HG03571 (cell line): ENCODE results near the gene TRMT10B.
"Not testable (repeated sequence)": the region's sequence is repeated elsewhere in the genome, so short reads cannot be mapped to it uniquely, and the experiment has no call there.

Experiments used
- ATAC-seq: cut with Tn5 transposase; IDR thresholded peaks from one replicate; pipeline ENCODE4 v1.9.1; 2021; ENCODE audit not compliant: unreplicated experiment

The TRMT10B gene

DNA sequence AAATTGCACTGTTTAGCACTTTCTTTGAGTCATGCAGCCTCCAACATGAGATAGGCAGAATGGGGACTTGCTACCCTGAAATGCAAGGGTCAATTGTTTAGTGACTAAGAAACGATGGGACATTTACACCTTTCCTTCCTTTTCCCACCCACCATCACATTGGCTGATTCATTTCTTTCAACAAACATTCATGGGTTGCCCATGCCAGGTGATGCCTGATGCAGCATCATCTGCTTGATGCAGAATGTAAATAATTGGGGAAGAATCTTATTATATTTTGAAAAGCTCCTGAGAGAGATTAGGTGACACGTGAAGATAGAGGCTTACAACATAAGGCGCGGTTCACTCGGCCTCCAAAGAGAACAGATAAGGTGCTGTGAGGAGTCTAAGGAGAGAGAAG, 4.5 kb upstream of the TRMT10B start:
- no peak for ATAC-seq

DNA sequence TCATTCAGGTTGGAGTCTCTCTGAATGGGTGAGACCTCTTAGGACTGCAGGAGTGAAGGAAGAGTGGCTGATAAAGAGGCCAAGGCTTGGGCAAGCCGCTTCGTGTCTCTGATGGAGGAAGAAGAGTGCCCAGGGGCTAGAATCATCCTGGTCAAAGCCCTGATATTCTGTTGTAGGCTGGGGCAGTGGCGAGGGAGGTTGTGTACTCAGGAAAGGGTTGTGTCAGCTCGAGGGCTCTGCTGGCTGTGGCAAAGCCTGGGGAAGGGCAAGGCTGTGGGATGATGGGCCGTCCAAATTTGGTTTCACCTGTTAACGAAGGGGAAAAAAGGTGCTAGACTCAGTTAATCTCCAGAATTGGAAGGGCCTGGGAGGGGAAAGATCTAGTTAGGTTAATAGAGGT, 2.4 kb upstream of the TRMT10B start:
- no peak for ATAC-seq

DNA sequence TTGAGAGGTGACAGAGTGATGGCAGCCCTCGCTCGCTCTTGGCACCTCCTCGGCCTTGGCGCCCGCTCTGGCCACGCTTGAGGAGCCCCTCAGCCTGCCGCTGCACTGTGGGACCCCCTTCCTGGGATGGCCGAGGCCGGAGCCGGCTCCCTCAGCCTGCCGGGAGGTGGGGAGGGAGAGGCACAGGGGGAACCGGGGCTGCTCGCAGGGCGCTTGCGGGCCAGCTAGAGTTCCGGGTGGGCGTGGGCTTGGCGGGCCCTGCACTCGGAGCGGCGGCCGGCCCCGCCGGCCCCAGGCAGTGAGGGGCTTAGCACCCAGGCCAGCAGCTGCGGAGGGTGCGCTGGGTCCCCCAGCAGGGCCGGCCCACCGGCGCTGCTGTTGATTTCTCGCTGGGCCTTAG, 1.9 kb upstream of the TRMT10B start:
- ATAC-seq = not testable (repeated sequence)

DNA sequence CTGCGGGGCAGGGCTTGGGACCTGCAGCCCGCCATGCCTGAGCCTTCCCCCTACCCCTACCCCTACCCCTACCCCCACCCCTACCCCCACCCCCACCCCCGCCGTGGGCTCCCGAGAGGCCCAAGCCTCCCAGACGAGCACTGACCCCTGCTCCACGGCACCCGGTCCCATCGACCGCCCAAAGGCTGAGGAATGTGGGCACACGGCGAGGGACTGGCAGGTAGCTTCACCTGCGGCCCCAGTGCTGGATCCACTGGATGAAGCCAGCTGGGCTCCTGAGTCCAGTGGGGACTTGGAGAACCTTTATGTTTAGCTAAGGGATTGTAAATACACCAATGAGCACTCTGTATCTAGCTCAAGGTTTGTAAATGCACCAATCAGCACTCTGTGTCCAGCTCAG, 1.5 kb upstream of the TRMT10B start:
- not testable (repeated sequence) for ATAC-seq

DNA sequence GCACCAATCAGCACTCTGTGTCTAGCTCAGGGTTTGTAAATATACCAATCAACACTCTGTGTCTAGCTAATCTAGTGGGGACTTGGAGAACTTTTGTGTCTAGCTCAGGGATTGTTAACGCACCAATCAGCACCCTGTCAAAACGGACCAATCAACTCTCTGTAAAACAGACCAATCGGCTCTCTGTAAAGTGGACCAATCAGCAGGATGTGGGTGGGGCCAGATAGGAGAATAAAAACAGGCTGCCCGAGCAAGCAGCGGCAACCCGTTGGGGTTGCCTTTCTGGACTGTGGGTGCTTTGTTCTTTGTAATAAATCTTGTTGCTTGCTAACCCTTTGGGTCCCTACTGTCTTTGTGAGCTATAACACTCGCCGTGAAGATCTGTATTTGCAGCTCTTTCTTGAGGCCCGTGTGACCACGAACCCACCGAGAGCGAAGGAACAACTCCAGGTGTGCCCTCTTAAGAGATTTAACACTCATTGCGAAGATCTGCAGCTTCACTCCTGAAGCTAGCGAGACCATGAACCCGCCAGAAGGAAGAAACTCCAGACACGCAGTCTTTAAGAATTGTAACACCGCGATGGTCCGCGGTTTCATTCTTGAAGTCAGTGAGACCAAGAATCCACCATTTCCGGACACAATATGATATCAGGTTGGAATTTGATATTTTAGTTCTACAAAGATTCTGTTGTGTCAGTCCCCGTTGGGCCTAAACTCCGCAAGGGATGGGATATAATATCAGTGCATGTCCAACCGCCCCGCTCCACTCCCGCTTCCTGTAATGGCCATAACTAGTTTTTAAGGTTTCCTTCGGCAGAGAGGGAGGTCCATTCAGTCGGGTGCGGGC, 740 bp upstream of the TRMT10B start:
- ATAC-seq = no peak

DNA sequence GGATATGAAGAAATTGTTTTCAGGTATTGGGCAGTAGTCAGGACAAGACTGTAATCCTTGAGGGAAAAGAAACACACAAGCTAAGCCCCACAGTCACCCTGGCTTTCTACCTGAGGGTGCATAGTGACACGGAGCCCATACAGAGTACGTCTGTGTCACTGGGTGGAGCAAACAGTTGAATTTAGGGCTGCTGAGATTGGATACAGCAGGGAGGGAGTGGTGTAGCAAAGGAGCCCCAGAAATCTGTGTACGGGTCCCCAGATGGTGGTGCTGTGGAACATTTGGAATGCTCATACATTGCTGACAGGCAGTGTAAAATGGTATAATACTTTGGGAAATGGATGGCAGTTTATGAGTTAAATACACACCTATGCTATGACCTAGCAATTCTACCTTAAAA, 5.1 kb downstream of the TRMT10B start:
- ATAC-seq = no peak

DNA sequence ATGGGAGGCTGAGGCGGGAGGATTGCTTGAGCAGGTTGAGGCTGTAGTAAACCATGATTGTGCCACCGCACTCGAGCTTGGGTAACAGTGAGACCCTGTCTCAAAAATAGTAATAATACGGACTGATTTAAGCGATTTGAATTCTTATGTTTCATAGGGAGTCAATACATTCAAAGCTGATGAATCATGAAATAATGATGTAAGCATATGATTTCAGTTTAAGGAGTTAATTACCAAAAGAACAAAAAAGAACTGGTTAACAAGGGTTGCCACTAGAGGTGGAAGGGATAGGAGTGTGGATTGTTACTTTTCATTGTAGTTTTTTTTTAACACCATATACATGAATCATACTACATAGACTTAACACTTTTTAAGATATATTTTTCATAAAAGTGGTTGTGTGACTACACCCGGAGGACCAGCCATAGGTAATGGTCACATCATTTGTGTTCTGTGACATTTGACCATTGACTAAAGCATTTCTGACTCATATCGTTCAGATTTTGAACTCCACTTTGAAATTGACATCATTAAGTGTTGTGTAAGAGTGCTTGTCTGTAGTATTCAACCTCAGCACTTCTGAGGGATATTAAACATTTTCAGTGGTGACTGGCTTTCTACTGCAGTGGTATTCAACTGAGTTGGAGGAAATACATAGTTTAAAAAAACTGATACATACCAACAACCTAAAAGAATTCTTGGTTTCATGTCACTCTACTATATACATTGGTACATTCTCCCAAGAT, 7.0 kb downstream of the TRMT10B start:
- no peak for ATAC-seq

DNA sequence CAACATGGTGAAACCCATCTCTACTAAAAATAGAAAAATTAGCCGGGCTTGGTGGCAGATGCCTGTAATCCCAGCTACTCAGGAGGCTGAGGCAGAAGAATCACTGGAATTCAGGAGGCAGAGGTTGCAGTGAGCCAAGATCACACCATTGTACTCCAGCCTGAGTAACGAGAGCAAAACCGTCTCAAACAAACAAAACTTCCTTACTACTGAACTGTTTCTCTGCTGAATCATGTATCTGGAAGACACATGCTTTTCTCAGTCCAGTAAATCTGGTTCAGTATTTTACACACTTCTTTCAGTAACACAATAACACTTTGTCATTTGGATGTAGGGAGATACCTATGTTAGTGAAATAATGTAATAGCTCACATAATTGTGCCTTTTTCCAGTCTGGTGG, 7.9 kb downstream of the TRMT10B start:
- no peak for ATAC-seq

DNA sequence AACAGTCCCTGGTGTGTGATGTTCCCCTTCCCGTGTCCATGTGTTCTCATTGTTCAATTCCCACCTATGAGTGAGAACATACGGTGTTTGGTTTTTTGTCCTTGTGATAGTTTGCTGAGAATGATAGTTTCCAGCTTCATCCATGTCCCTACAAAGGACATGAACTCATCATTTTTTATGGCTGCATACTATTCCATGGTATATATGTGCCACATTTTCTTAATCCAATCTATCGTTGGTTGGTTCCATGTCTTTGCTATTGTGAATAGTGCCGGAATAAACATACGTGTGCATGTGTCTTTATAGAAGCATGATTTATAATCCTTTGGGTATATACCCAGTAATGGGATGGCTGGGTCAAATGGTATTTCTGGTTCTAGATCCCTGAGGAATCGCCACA, 11.7 kb downstream of the TRMT10B start:
- not testable (repeated sequence) for ATAC-seq

DNA sequence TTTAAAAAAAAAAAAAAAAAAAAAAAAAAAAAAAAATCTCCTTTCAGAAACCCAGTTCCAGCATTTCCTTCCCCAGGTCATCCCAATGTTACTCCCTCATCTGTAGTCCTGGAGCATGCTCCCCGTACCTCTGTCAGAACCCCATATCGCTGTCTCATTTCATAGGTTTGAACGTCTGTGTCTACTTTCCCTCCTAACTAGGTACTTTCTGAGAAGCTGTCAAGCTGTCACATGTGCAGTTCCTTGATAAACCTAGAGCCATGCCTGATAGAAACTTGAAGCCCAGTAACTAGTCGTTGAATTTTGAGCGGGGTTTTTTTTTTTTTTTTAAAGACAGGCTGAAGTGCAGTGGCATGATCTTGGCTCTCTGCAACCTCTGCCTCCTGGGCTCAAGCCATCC, 15.7 kb downstream of the TRMT10B start:
- no peak for ATAC-seq

DNA sequence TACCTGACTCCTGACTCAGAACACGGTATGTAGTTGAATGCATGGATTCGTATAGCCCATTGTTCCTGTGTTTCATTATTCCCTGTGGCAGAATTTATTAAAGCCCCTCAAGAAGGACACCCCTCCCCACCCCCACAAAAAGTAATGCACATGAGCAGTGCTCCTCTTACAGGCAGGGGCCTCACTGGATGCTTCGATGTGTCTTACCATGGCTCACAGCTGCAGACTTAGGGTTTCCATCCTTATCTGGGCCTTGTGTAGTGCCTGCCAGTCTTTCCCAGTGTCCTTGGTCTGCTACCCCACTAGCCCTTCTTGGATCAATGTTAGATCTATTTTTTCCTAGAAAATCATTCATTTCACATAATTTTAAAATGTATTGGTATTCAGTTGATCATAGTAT, 16.4 kb downstream of the TRMT10B start:
- ATAC-seq = no peak

DNA sequence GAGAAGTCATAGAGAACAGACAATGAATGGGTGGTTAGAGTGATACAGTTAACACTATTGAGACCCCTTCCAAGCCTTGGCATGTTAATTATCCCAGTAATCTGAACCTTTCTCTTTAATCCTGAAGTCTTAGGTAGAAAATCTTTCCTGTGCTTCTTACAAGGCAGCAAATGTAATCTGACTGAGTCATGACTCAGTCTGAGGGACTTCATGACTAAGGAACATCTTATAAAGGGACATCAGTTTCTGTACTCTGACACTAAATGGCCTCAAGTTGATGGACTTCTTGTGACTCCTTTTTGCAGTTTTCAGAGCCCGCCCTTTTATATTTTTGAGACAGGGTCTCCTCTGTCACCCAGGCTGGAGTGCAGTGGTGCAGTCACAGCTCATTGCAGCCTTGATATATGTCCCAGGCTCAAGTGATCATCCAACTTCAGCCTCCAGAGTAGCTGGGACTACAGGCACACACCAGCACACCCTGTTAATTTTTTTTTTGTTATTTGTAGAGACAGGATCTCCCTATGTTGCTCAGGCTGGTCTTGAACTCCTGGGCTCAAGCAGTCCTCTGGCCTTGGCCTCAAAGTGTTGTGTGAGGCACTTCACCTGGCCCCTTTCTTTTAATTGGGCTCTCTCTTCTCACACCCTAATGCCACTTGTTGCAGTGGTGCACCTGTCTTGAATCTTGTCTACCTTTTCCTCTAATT, 21.8 kb downstream of the TRMT10B start:
- no peak for ATAC-seq

DNA sequence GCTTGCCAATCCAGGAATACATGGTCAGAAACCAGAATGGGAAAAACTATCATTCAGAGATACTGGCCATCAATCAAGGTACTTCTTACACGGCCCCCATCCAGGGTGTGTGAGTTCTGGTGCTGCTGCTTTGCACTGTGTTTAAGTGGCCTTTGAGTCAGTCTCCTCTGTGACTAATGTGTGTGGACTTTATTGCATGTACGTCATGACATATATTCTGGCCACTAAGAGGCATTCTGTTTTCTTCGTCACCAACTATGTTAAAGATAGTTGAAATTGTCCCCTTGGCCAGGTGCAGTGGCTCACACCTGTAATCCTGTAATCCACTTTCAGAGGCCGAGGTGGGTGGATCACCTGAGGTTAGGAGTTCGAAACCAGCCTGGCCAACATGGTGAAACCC, 22.7 kb downstream of the TRMT10B start:
- no peak for ATAC-seq

DNA sequence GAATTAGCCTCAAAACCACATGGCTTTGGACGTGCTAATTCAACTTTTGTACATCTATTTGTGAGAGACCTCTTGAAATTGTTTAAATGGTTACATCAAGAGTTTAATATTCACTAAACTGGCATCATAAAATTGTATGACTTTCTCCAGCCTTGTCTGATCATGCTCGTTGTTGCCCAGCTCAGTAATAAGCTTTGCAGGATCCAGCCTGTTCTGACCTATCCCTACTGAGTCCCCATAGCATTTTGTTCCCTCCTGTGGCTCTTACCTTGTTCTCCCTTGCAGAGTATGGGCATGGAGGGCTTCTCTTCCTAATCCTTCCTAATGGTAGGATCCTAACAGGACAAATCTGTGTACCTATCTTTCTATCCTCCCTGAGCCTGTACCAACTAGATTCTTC, 24.9 kb downstream of the TRMT10B start:
- ATAC-seq = no peak

DNA sequence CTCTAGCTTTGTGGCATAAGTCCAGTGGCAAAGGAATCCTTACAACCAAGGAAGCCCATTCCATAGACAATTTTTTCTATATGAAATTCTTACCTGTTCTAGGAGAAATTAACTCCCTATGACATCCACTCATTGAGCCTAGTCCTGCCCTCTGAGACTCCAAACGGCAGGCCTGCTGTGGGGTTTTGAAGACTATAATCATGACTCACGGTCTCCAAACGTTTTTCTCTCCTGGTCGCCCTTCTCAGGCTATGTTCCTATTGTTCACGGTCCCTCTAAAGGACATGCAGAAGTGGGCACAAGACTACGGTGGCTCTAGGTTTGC, 30.6 kb downstream of the TRMT10B start:
- ATAC-seq = no peak

DNA sequence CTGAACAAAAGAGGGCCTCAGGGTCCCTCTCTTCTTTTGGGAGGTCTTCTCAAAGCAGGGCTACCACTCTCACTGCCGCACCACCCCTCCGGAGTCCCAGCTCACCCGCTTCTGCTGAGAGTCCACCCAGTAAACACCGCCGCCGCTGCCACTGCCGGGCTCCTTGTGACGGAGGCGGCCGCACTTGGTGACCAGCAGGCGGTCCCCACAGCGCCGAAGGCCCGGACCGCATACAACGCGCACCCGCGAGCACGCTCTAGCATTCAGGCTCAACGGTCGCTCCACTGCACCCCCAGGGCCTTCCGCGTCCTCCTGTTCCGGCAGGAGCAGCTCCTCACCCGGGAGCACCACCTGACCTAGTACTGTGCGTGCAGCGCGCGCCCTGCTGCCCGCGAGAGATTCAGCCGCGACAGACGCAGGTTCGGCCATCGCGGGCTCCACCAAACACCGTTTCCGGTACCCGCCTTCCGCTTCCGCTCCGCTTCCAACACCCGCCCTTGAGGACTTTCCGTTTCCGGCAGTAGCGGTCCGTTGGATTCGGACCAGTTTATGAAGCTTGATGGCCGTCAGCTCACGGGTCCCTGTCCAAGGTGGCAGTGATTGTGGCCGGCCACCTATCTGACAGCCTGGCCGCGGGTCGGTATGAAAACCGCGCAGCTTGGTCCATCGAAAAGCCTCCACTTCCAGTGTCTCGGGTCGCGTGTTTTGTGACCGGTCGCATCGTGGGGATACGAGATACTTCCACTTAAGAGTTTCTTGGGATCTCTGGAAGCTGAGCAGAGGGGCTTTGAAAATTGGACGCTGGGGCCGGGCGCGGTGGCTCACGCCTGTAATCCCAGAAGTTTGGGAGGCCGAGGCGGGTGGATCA, 31.2 kb downstream of the TRMT10B start, which contains the start of gene EXOSC3:
EXOSC3 (minus strand) TSS at position 449 of the 868 bp plus-strand sequence; CDS start at position 429, 20 bp downstream.
- peak; percentile 89 for ATAC-seq

DNA sequence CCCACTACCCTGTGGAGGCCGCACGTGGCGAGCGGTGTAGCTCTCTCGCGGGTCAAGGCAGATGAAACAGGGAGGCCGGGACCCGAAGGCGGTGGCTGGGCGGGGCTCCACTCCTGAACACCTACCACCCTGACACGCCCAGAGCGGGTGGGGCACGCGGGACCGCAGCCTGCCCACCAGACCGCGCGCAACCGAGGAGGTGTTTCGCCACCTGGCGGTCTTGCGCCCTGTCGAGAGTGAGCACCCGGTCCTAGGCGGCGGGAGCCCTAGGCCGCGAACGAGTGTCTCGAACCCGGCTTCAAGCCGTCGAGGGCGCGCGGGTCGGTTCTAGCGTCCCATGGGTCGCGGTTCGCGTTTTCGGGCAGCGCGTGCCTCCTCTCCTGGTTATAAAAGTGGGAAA, 33.5 kb downstream of the TRMT10B start:
- no peak for ATAC-seq

DNA sequence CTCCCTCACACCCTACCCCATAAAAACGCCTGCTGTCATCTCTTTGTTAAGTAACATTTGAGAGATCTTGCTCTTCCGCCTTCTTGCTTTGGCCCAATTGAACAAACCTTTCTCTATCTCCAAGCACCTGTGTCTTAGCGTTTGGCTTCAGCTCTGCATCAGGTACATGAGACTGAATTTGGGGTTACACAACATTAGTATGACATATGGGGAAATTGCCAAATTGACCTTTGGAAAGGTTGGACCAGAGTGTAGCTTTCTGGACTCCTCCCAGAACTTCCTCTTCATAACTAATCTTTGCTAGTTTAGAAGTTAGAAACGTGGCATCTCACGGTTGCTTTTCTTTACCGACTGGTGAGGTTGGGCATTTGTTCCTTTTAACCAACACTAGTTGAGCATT, 34.7 kb downstream of the TRMT10B start:
- no peak for ATAC-seq

DNA sequence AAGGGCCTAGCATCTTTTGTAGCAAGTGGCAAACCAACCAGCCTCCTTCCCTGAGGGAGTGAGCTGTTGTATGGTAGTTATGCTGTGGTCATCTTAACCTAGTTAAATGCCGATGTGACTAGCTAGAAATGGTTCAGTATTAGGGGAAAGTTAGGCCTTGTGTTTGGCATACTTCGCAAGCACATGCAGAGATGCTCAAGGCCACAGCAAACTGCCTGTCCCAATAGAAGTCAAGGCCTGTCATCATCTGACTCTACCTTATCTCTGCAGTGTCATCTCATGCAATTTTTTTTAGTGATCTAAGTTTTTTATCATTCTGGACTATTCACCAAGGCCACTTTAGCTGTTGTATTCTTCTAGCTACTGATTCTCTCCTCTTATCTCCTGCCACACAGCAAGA, 36.5 kb downstream of the TRMT10B start:
- ATAC-seq = no peak

DNA sequence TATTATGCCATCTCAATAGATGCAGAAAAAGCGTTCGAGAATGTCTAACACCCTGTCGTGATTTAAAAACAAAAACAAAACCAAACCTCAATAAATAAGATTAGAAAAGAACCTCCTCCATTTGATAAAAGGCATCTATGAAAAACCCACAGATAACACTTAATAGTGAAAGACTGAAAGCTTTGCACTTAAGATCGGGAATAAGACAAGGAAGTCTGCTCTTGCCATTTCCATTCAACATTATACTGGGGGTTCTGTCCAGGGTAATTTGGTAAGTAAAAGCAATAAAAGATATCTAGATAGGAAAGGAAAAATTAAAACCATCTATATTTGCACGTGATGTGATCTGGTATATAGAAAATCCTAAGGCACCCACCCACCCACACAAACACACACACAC, 38.5 kb downstream of the TRMT10B start:
- no peak for ATAC-seq

DNA sequence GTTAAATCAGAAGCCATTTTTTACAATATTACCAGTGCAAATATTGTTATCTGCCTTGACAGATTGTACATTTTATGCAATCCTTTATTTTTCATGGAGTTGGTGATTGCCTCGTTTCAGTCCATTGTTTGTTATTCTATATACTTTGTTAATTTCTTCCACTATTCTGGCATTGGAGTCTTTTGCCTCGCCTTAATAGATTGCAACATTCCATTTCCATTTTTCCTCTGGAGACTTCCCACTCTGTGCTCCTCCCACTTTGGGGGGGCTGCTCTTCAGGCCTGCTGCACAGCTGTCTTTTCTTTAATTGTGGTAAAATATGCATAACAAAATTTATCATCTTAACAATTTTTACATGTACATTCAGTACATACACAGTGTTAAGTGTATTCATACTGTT, 42.6 kb downstream of the TRMT10B start:
- no peak for ATAC-seq
